ENCODE data around the gene WASHC1. TPM values are rescaled to one million over a fixed set of nuclear protein-coding genes. Genes with fewer than 3 reads are reported as not detected.
"Not testable (repeated sequence)": the region's sequence is repeated elsewhere in the genome, so short reads cannot be mapped to it uniquely, and the experiment has no call there.

WASHC1 gene
- total and polyA plus RNA-seq, 9 donors: 8.3 to 26.1 (median 15.2) TPM

DNA sequence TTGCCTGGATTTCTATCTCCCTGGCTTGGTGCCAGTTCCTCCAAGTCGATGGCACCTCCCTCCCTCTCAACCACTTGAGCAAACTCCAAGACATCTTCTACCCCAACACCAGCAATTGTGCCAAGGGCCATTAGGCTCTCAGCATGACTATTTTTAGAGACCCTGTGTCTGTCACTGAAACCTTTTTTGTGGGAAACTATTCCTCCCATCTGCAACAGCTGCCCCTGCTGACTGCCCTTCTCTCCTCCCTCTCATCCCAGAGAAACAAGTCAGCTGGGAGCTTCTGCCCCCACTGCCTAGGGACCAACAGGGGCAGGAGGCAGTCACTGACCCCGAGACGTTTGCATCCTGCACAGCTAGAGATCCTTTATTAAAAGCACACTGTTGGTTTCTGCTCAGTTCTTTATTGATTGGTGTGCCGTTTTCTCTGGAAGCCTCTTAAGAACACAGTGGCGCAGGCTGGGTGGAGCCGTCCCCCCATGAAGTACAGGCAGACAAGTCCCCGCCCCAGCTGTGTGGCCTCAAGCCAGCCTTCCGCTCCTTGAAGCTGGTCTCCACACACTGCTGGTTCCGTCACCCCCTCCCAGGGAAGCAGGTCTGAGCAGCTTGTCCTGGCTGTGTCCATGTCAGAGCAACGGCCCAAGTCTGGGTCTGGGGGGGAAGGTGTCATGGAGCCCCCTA is 15.0 kb downstream of the WASHC1 start:
- not testable (repeated sequence) for H3K4me3 ChIP-seq (ENCODE audit: low read length); H3K4me1 ChIP-seq (ENCODE audit: control insufficient read depth, insufficient read depth, low read length); H3K36me3 ChIP-seq (ENCODE audit: control insufficient read depth, insufficient read depth, low read length); H3K9me3 ChIP-seq (replicated peaks; ENCODE audit: control insufficient read depth, low read depth, low read length); H3K27me3 ChIP-seq (ENCODE audit: control insufficient read depth, insufficient read depth, low read length); H3K27ac ChIP-seq (ENCODE audit: low read length)
- peak; percentile 54 for DNase-seq
- WGBS (ENCODE audit: insufficient coverage): no CpG with 5 or more reads among the region's 10 CpGs

- not testable (repeated sequence) for H3K9me3 ChIP-seq (replicated peaks; ENCODE audit: control insufficient read depth, low read depth, low read length); H3K36me3 ChIP-seq (ENCODE audit: control insufficient read depth, insufficient read depth, low read length); H3K4me1 ChIP-seq (ENCODE audit: control insufficient read depth, insufficient read depth, low read length); DNase-seq; H3K27me3 ChIP-seq (ENCODE audit: control insufficient read depth, insufficient read depth, low read length); H3K4me3 ChIP-seq (ENCODE audit: low read length); H3K27ac ChIP-seq (ENCODE audit: low read length)
- WGBS (ENCODE audit: insufficient coverage): no CpG with 5 or more reads among the region's 26 CpGs
Observed at GRCh38 chr9:11206-11605, 18.1 kb downstream of the WASHC1 start.

DNA sequence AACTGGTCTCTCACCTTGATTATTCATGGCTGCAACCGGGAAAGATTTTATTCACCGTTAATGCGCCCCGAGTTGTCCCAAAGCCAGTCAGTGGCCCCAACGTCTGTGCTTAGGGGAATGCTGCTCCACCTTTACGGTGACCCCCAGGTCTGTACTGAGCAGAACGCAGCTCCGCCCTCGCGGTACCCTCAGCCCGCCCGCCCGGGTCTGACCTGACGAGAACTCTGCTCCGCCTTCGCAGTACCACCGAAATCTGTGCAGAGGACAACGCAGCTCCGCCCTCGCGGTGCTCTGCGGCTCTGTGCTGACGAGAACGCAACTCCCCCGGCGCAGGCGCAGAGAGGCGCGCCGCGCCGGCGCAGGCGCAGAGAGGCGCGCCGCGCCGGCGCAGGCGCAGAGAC is 18.6 kb downstream of the WASHC1 start:
- H3K36me3 ChIP-seq (ENCODE audit: control insufficient read depth, insufficient read depth, low read length); H3K27ac ChIP-seq (ENCODE audit: low read length); H3K4me1 ChIP-seq (ENCODE audit: control insufficient read depth, insufficient read depth, low read length); H3K27me3 ChIP-seq (ENCODE audit: control insufficient read depth, insufficient read depth, low read length); H3K9me3 ChIP-seq (replicated peaks; ENCODE audit: control insufficient read depth, low read depth, low read length); H3K4me3 ChIP-seq (ENCODE audit: low read length): not testable (repeated sequence)
- peak; percentile 40 for DNase-seq
- 75% methylated on average over 1 of the region's 41 CpGs for WGBS (ENCODE audit: insufficient coverage)

- H3K4me3 ChIP-seq (ENCODE audit: low read length); H3K27me3 ChIP-seq (ENCODE audit: control insufficient read depth, insufficient read depth, low read length); H3K9me3 ChIP-seq (replicated peaks; ENCODE audit: control insufficient read depth, low read depth, low read length); H3K36me3 ChIP-seq (ENCODE audit: control insufficient read depth, insufficient read depth, low read length); H3K4me1 ChIP-seq (ENCODE audit: control insufficient read depth, insufficient read depth, low read length); H3K27ac ChIP-seq (ENCODE audit: low read length): not testable (repeated sequence)
- DNase-seq: peak; percentile 19
- no CpG with 5 or more reads among the region's 13 CpGs for WGBS (ENCODE audit: insufficient coverage)
Observed at GRCh38 chr9:10207-10606, 19.0 kb downstream of the WASHC1 start.

Other genes with a start within 250 kb of the WASHC1 start
- gene FOXD4, start 89.0 kb upstream of the WASHC1 start, total RNA-seq: 0.58 TPM
- gene FOXD4, start 89.0 kb upstream of the WASHC1 start, polyA plus RNA-seq (ENCODE audit: insufficient read depth in 1 of 8, insufficient read length in 8 of 8, low replicate concordance in 1 of 8): 1 to 10 TPM in 6 of 8 donors, under 1 TPM in 2; 0.43 to 5.1 (median 1.3) TPM
- 37.7 TPM for gene ZNG1A, start 149.6 kb upstream of the WASHC1 start, total RNA-seq
- gene ZNG1A, start 149.6 kb upstream of the WASHC1 start, polyA plus RNA-seq (ENCODE audit: insufficient read depth in 1 of 8, insufficient read length in 8 of 8, low replicate concordance in 1 of 8): 10 to 100 TPM; 32.2 to 69.2 (median 47.6) TPM
- 3.2 TPM for gene DOCK8, start 185.4 kb upstream of the WASHC1 start, total RNA-seq
- gene DOCK8, start 185.4 kb upstream of the WASHC1 start, polyA plus RNA-seq (ENCODE audit: insufficient read depth in 1 of 8, insufficient read length in 8 of 8, low replicate concordance in 1 of 8): 1 to 10 TPM; 3.4 to 8.4 (median 6.0) TPM

Data from muscle of leg (tissue), 11 donors.